GM19395 (cell line): ENCODE data around the gene TPM4.
A peak's percentile ranks its signal among the peaks of the same experiment; 100 is the strongest.
"Not testable (repeated sequence)": the region's sequence is repeated elsewhere in the genome, so short reads cannot be mapped to it uniquely, and the experiment has no call there.

Experiments
- ATAC-seq: cut with Tn5 transposase; IDR thresholded peaks from one replicate; pipeline ENCODE4 v1.9.1; 2021; ENCODE audit warnings: mild to moderate bottlenecking, moderate library complexity; ENCODE audit not compliant: unreplicated experiment

The TPM4 gene

DNA sequence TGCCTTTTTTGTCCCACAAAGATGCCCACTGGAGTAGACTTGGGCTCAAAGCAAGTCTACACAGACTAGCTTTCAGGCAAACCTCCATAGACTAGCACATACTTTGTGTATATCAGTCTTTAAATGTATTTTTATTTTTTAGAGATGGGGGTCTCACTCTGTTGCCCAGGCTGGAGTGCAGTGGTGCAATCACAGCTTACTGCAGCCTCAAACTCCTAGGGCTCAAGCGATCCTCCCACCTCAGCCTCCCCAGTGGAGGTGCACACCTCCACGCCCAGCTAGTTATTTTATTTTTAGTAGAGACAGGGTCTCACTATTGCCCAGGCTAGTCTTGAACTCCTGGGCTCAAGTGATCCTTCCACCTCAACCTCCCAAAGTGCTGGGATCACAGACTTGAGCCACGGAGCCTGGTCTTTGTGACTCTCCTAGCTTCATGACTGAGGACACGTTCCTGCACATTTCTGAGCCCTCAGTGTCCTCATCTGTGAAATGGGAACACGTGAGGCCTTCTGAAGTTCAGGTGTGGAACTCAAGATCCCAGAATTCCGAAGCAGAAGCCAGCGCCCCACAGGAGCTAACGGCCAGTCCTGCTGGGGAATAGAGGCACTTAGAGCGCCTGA is 5.1 kb upstream of the TPM4 start:
- no peak for ATAC-seq

DNA sequence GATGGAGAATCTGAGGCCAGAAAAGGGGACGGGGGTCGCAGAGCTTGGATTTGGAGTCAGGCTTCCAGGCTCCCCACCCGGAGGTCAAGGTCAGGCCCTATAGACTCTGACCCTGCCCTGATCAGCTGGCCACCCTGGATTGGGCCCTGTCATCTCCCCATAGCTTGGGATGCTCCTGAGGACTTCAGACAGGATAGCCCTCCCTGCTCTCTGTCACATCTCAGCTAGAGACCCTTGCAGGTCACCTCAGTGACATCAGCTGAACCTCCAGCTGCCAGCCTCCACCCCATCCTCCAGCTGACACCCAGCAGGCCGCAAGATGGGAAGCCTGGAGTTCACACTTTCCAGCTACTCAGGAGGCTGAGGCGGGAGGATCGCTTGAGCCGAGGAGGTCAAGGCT is 2.8 kb upstream of the TPM4 start:
- ATAC-seq, result no peak

DNA sequence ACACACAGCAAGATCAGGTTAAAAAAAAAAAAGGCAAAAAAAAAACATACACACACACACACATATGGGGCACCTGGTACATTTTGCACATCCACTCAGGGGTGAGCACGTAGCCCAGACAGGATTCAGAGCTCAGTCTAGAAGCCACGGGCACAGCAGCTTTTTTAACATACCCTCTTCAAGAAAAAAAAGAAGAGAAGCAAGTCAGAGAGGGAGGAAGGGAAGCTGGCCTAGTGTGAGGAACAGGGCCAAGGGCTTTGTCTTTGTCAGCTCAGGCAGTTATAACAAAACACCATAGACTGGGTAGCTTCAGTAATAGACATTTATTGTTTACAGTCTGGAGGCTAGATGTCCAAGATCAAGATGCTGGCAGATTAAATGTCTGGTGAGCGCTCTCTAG is 2.3 kb upstream of the TPM4 start:
- ATAC-seq, result no peak

DNA sequence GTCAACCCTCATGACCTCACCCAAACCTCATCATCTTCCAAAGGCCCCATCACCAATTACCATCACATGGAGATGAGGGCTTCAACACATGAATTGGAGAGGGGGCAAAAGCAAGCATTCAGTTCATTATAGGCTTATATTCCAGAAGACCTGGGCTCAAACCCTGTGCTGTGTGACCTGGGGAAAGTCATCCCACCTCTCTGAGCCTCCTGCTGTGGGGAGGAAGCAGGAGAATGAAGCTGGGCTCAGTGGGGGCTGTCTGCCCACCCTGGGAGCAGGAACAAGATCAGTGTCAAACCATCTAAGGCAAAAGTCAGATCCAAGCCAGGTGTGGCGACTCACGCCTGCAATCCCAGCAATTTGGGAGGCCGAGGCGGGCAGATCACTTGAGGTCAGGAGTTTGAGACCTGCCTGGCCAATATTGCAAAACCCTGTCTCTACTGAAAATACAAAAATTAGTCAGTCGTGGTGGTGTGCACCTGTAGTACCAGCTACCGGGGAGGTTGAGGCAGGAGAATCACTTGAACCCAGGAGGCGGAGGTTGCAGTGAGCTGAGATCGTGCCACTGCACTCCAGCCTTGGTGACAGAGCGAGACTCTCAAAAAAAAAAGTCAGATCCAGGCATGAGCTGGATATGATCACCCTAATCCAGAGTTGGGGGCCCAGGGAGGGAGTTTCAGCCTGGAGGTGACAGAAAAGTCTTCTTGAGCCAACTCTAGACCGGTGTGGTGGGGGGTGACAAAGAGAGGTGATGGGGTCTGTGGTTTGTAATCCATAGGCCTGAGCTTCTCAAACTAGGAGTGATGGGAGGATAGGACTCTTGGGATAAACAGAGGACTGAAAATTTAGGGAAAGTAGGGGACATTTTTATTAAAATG is 1.6 kb upstream of the TPM4 start:
- ATAC-seq, result no peak

GRCh38 chr19:16075430-16076153 is 703 bp upstream of the TPM4 start:
- no peak for ATAC-seq

- ATAC-seq, result no peak
Measured at GRCh38 chr19:16076958-16077611, 790 bp downstream of the TPM4 start.

DNA sequence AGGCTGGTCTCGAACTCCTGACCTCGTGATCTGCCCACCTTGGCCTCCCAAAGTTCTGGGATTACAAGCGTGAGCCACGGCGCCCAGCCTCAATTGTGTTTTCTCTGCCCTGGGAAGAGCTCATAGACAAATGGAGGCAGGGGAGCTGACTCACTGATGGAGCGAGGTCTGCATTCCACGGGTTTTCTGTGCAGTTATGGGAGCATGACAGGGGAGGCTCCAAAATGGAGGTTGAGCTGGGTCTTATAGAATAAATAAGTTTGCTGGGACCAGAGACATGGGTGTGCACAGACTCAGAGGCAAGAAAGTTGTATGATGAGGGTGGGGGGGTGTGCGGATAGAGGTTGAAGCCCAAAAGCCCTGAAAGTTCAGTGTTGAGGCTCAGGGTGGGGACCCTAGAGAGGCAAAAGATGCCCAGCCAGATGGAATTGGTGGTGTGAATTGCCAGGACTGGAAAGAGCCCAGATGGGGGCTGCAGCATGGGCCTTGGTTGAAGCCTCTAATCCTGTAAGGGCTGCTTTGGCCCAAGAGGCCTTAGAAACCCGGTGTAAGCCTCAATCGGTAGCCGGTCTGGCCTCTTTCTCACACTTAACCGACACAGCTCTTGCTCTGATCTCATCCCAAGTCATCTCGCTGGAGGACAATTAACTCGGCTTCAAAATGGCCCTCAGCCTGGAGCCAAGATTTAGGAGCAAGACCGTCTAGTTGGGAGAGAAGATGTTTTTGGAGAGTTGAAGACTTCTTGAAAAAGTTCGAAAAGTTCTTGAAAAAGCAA is 1.9 kb downstream of the TPM4 start:
- ATAC-seq, result no peak

DNA sequence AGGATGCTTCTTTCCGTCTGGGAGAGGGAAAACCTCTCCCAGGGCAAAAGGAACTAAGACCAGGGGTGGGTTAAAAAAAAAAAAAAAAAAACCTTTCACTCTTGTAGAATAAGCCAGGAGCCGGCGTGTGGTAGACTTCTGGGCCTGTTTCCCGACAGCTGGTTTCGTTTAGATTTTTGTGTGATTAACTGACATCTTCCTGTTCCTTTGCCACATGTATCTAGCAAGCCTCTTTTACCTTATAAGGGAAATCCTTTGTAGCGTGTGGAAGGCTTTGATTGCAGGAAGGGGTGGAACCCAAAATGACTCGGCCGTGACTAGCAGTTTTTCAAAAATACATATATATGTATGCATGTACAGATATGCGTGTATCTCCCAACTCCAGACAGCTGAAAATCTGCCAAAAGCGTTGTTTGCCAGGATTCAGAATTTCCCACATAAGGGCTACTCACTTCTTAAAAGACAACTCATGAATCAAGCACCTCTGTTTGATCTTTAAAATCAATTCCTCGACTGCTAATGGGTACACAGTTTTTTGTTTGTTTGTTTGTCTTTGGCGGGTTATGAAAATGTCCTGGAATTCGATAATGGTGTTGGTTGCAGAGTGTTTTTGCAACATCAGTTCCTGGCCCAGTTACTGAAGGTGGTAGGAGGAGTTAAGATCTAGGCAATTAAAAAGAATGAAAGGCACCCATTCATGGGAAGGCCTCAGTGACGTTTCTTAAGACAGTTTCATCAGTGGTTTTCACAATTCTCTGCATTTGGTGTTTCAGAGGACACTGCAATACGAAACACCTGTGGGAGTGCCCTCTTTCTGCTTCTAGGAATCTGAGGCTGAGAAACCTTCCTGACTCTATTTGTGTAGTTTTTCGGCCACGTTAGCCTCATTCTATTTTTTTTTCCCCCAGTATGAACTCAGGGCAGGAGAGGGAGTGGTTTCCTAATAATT is 2.7 kb downstream of the TPM4 start:
- peak; percentile 44 for ATAC-seq

GRCh38 chr19:16084067-16084685 is 7.9 kb downstream of the TPM4 start:
- ATAC-seq, result no peak

- no peak for ATAC-seq
Measured at GRCh38 chr19:16085115-16085514, 8.8 kb downstream of the TPM4 start.

DNA sequence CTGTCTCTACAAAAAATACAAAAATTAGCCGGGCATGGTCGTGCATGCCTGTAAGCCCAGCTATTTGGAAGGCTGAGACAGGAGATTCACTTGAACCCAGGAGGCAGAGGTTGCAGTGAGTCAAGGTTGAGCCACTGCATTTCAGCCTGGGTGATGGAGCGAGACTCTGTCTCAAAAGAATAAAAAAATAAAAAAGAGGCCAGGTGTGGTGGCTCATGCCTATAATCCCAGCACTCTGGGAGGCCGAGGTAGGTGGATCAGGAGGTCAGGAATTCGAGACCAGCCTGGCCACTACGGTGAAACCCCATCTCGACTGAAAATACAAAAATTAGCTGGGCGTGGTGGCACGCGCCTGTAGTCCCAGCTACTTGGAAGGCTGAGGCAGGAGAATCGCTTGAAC is 11.1 kb downstream of the TPM4 start:
- ATAC-seq, result not testable (repeated sequence)

- ATAC-seq, result no peak
Measured at GRCh38 chr19:16087940-16088339, 11.6 kb downstream of the TPM4 start.

DNA sequence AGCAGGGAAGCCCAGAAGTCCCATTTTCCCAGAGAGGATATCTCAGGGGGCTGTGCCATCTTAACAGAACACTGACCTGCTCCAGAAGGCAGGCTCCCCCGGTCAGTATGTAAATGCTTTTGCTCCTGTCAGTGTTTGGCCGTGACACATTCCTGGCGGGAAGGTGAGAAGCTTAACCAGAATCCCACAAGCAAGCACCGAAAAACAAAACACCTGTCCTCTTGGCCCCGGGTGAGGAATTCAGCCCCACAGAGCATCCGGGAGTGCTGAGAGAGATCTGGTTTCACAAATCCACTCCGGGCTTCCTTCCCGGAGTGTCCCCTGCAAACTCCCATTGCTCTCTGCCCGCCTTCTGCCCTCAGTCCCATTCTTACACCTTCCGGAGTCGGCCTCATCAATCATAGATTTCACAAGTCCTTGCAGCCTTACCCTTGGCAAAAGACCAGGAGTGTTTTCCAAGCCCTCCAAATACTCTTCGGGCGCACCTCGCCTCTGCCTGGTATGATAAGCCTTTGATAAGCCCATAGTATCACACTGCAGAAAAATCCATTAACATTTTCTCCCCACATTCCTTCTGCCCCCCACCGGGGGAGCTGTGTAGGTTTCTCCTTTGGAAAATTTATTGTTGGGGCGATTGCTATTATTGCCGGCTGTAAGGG is 12.2 kb downstream of the TPM4 start:
- ATAC-seq, result no peak

DNA sequence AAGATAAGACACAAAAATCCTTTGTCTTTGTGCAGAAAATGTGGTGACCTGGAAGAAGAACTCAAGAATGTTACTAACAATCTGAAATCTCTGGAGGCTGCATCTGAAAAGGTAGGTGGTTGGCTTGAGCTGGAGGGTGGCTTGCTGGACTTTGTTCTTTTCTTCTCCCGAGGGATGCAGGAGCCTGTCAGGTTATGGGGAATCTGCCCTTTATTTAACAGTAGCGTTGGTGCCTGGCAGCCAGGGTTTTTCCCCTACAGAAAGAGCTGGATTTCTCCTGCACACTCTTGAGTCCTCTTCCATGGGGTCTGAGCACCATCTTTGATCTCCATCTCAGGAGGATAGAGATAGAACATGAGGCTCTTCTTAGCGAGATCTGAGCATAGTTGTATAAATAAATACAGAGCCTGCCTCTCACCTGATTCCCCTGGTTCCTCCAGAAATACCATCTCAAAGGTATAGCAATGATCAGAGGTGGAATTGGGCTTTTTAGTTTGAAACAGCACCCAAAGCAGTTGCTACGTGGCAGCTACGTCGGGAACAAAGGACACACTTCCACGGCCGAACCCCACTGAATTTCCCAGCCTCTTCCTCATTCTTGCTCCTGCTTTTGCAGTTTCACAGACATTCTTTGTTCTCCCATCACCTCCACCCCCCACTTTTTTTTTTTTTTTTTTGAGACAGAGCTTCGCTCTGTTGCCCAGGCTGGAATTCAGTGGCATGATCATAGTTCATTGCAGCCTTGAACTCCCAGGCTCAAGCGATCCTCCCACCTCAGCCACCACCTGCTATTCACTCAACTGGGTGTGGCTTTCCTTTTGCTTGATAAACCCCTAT is 12.9 kb downstream of the TPM4 start:
- ATAC-seq, result no peak

GRCh38 chr19:16091546-16092475 is 15.5 kb downstream of the TPM4 start:
- ATAC-seq, result no peak

DNA sequence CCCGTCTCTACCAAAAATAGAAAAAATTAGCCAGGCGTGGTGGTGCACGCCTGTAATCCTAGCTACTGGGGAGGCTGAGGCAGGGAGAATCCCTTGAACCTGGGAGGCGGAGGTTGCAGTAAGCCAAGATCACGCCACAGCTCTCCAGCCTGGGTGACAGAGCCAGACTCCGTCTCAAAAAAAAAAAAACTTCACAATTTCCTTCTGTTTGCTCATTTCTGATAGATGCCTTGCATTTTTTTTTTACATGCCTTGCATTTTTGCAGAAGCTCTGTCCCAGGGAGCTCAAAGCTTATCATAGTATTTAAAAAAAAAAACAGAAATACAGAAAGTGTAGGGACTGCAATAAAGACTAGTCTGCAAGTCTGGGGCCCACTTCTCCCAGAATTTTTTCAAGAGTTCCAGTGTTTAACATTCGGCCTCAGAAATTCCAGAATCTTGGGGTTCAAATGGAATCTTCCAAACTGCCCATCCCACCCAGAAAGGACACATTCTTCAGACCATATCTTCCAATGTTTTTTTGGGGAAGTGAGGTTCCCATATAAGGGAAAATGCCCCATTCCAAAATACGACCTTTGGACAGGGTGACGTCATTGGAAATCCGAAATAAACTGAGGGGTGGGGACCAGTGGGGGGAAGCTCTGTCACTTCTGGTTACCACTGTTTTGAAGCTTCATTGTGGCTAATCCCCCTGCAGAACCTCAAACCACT is 18.2 kb downstream of the TPM4 start:
- no peak for ATAC-seq
